ENCODE measurements around the gene ABHD2.

The ABHD2 gene

DNA sequence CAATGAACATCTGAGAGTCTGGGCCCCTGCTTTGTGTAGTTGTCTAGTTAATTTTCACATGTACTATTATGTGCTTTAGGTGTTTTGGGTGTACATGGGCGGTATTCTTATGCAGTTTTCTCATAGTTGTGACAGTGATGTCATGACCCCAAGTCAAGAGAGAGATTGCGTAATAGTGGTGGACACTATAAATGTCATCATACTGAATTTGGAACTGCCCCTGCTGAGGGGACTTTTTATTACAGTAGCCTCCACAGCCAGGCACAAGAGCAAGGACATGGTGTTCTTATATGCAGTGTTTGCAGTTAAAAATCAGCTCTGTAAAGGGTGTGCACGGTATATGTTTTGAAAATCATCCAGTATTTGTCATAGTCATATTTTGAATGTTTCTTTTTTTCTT lies 29.5 kb downstream of the ABHD2 start:
- TF ChIP-seq POLR2AphosphoS5 (IDR thresholded peaks at IDR 0.05; ENCODE audit: low read depth, low read length): no peak
- TF ChIP-seq FOXP2 (optimal IDR thresholded peaks at IDR 0.05; ENCODE audit: borderline replicate concordance, extremely low read depth, extremely low read length, insufficient read depth): no peak
- TF ChIP-seq TAF1 (IDR thresholded peaks at IDR 0.05; ENCODE audit: borderline replicate concordance, insufficient read depth, low read length): no peak
- no peak for TF ChIP-seq SIN3A (IDR thresholded peaks at IDR 0.05; ENCODE audit: borderline replicate concordance, insufficient read depth, low read length)
- TF ChIP-seq, protein P1, sequence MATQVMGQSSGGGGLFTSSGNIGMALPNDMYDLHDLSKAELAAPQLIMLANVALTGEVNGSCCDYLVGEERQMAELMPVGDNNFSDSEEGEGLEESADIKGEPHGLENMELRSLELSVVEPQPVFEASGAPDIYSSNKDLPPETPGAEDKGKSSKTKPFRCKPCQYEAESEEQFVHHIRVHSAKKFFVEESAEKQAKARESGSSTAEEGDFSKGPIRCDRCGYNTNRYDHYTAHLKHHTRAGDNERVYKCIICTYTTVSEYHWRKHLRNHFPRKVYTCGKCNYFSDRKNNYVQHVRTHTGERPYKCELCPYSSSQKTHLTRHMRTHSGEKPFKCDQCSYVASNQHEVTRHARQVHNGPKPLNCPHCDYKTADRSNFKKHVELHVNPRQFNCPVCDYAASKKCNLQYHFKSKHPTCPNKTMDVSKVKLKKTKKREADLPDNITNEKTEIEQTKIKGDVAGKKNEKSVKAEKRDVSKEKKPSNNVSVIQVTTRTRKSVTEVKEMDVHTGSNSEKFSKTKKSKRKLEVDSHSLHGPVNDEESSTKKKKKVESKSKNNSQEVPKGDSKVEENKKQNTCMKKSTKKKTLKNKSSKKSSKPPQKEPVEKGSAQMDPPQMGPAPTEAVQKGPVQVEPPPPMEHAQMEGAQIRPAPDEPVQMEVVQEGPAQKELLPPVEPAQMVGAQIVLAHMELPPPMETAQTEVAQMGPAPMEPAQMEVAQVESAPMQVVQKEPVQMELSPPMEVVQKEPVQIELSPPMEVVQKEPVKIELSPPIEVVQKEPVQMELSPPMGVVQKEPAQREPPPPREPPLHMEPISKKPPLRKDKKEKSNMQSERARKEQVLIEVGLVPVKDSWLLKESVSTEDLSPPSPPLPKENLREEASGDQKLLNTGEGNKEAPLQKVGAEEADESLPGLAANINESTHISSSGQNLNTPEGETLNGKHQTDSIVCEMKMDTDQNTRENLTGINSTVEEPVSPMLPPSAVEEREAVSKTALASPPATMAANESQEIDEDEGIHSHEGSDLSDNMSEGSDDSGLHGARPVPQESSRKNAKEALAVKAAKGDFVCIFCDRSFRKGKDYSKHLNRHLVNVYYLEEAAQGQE (IDR thresholded peaks at IDR 0.05; ENCODE audit: insufficient read depth in 1 of 2, low read depth in 2 of 2, low read length in 2 of 2): no peak

- TF ChIP-seq FOXP2 (optimal IDR thresholded peaks at IDR 0.05; ENCODE audit: borderline replicate concordance, extremely low read depth, extremely low read length, insufficient read depth): no peak
- TF ChIP-seq, protein P1 (IDR thresholded peaks at IDR 0.05; ENCODE audit: insufficient read depth in 1 of 2, low read depth in 2 of 2, low read length in 2 of 2): no peak
- TF ChIP-seq POLR2AphosphoS5 (IDR thresholded peaks at IDR 0.05; ENCODE audit: low read depth, low read length): no peak
- no peak for TF ChIP-seq SIN3A (IDR thresholded peaks at IDR 0.05; ENCODE audit: borderline replicate concordance, insufficient read depth, low read length)
- no peak for TF ChIP-seq TAF1 (IDR thresholded peaks at IDR 0.05; ENCODE audit: borderline replicate concordance, insufficient read depth, low read length)
Observed at GRCh38 chr15:89118481-89118989, 30.3 kb downstream of the ABHD2 start.

DNA sequence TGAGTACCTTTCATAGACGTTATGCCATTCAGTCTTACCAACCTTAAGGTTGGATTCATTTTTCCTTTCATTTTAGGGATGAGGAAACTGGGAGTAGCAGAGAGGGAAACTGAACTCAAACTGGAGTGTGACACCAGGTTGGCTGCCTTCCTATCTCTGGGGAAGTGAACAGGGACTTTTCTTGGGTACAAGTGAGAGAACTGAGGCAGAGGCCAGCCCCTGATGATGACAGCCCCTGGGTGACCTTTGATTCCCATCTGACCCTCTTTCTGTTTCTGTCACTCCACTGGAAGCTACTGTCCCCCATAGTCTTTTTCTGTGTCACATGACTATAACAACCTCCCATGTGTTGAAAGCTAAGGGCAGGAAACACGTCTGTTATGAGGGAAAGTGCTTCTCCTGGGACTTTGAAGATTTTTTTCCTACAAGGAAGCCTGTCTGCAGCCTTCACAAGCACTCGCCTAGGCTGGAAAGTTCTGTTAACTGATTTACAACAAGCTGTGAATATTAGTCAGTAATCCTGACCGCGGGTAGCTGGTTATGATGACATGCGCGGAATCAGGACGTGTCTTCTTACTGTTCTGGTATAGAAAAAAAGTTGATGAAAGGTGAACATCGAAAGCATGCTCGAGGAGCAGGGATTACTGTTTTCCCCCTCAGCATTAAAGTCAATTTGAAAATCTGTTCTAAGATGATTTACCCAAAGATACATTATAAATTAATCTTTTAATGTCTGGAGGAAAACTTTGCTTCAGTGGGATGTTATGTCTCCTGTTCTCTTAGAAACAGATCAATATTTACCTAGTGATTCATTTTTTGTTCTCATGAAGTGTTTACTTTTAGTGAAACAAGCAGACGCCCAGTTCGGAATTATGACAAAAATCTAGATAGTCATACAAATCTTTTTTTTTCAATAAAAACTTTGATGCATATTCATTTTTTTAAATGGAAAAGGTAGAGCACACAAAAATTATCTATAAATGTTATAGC lies 31.5 kb downstream of the ABHD2 start:
- TF ChIP-seq POLR2AphosphoS5 (IDR thresholded peaks at IDR 0.05; ENCODE audit: low read depth, low read length) (no peak), TAF1 (IDR thresholded peaks at IDR 0.05; ENCODE audit: borderline replicate concordance, insufficient read depth, low read length) (no peak), SIN3A (IDR thresholded peaks at IDR 0.05; ENCODE audit: borderline replicate concordance, insufficient read depth, low read length) (no peak), FOXP2 (optimal IDR thresholded peaks at IDR 0.05; ENCODE audit: borderline replicate concordance, extremely low read depth, extremely low read length, insufficient read depth) (no peak)
- TF ChIP-seq, protein P1 (IDR thresholded peaks at IDR 0.05; ENCODE audit: insufficient read depth in 1 of 2, low read depth in 2 of 2, low read length in 2 of 2): no peak

DNA sequence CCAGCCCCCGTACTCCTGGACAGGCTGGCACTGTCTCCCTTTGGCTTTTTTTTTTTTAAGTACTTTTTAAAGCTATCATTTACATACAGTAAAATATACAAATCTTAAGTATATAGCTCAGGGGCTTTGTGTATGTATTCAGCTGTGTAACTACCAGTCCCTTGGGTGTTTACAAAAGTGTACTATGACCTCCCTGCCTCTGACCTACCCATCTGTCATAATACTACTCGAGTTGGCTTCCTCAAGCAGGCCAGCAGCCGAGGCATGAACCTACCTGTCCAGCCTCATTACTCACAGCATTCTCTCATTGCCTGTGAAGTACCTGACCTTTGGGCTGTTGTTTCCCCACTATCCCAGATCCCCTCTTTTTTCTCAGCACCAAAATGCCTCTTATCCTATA lies 33.2 kb downstream of the ABHD2 start:
- TF ChIP-seq, protein P1 (IDR thresholded peaks at IDR 0.05; ENCODE audit: insufficient read depth in 1 of 2, low read depth in 2 of 2, low read length in 2 of 2): no peak
- no peak for TF ChIP-seq FOXP2 (optimal IDR thresholded peaks at IDR 0.05; ENCODE audit: borderline replicate concordance, extremely low read depth, extremely low read length, insufficient read depth)
- TF ChIP-seq POLR2AphosphoS5 (IDR thresholded peaks at IDR 0.05; ENCODE audit: low read depth, low read length): no peak
- no peak for TF ChIP-seq TAF1 (IDR thresholded peaks at IDR 0.05; ENCODE audit: borderline replicate concordance, insufficient read depth, low read length)
- no peak for TF ChIP-seq SIN3A (IDR thresholded peaks at IDR 0.05; ENCODE audit: borderline replicate concordance, insufficient read depth, low read length)
